NCI-H82 treated with DMSO at 0.1 percent for 48 hours (cell line): ENCODE data around the gene AUTS2.

Experiments used
- DNase-seq: peaks from one replicate; lab custom pipeline; 2025; ENCODE audit not compliant: unreplicated experiment; lab: John Stamatoyannopoulos, UW

AUTS2 gene

DNA sequence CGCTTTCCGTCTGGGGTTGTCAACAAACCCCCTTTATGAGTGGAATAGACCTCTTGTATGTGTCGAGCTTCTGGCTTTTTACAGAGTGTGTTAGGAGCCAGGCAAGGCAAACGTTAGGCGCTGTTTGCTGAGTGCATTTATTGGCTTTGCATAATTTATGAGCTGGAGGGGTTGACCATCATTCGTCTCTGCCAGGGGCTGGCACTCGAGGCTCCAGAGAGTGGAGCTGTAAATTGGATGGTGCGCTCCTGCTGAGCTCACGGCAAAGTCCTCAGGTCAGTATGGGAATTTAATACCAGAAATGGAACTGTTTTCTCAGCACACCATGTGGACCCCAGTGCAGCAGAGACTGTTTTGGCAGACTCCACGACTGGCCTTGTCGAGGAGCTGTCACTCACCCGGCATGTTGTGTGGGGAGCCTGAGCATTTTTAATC is 834.3 kb downstream of the AUTS2 start:
- DNase-seq, result no peak

DNA sequence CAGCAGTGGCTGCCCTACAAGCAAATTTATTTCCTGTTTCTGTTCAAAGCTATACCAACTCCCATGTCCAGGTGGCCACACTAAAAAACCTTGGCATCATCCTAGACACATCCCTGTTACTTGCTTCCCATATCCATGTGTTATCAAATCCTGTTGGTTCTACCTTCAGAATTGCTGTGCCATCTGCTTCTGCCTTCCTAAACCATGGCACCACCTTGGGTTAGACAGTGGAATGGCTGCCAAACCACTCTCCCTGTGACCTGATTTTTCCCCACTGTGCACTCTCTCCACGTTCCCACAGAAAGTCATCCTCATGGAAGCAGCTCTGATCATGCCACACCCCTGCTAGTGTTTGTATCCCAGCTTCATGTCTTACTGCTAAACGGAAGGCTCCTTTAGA is 836.1 kb downstream of the AUTS2 start:
- no peak for DNase-seq

GRCh38 chr7:70434821-70435220 is 836.5 kb downstream of the AUTS2 start:
- no peak for DNase-seq

GRCh38 chr7:70435634-70436033 is 837.4 kb downstream of the AUTS2 start:
- DNase-seq, result no peak

DNA sequence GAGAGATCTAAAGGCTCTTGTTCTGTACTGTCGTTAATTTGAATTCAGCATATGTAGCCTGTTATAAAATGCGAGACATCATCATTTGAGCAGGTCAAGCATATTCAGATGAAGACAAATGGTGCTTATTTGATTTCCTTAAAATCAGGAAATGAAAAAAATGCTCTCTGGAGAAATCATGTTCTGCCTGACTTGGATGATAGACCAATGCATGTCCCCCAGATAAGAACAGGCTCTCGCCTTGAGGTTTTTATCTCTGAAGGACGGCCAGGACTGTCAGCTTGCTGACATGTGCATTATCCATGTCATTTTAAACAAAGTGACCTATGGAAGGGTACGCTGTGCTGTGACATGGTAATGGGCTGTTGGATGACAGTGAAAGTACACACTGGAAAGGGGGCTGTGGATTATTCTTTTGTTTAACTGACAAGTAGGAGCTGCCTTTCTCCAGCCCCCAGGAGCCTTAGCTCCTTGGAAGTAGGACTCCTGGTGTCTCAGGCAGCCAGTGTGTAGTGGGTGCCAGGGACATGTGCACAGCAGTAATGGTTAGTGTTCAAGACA is 838.6 kb downstream of the AUTS2 start:
- no peak for DNase-seq

GRCh38 chr7:70439651-70440050 is 841.4 kb downstream of the AUTS2 start:
- DNase-seq, result no peak

DNA sequence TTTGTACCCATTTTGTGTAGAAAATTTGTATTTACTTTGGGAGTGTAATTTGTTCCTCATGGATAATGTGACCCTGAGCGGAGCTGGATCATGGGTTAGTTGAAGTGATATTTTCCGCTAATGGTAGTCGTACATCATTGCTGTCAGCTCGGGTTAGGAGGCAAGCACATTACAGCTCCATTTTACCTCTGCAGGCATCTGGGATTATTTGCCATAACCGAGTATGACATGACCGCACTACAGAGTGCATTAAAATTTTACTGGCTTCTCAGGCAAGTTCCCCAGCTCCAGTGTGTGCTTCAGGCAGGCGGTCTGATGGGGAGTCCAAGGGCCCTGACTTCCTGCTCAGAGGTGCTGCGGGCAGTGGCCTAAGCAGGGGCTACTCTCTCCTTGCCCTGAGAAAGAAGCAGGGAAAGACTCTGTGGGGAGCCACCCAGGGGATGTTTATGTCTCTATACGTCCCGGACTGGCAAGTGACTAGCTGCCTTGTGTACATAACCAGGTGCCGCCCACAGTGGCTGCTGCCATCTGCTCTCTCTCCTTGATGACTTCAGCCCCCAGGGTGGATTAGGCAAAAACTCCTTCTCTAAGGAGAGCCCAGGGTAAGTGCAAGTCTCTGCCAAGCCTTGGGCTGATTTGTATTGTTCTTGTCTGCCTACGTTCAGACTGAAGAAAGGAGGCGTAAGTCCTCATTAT is 848.3 kb downstream of the AUTS2 start:
- DNase-seq, result peak; percentile 83

DNA sequence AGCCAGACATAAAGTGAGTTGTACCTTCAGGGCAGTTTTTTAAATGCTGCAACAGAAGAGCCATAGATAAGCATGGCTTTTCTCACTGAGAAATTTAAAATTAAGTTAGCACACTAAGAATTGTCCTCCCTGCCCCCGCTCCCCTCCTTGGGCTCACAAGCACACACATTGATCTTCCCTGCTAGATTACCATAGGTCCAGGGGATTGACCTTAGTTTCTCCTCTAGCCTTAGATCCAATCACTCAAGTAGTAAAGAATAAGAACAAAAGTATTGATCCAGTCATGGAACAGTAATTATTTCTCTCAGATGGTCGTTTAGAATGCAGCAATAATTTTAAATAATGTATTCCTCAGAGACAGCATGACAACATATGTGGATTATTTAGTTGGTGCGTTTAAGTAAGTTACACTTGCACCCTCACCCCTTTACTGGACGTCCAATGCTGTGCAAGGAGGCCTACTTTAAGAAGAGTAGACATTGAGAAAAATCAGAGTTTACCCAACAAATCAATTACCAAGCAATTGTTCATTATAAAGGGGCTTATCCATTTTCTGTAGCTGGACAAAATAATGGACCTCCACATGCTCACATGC is 850.1 kb downstream of the AUTS2 start:
- DNase-seq, result no peak

- no peak for DNase-seq
These were observed 852.5 kb downstream of the AUTS2 start for GRCh38 chr7:70450731-70451130.

DNA sequence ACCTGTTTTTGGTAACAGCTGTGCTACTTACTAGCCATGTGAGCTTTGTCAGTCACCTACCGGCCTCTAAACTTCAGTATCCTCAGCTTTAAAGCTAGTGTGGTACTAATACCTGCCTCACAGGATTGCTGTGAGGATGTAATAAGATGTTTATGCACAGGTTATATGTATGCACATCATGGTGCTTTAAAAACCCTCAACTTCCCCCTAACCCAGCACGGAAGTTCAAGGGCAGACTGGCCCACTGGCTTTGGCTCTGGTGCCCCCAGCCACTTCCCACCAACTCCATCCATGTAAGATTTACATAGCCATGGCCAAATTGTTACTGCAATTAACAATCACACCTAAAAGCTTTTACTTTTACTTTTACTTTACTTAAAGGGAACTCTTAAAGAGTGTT is 857.6 kb downstream of the AUTS2 start:
- no peak for DNase-seq

DNA sequence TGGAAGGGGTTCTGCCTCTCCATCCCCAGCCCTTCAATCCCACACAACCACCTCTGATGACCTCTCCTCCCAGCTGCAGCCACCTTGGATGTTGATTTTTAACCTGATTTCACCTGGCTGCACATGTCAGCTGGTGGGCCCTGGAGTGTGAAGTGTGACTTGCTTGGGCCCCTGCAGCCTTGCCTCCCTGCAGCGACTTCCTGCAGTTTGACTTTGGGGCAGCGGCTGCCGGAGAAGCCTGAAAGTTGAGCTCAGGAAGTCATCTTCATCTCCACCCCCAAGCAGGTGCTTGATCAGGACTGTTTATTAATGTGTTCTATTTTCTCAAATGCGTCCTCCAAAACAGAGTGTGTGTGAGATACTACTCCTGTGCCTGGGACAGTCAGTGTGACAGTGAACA is 858.4 kb downstream of the AUTS2 start:
- DNase-seq, result no peak

DNA sequence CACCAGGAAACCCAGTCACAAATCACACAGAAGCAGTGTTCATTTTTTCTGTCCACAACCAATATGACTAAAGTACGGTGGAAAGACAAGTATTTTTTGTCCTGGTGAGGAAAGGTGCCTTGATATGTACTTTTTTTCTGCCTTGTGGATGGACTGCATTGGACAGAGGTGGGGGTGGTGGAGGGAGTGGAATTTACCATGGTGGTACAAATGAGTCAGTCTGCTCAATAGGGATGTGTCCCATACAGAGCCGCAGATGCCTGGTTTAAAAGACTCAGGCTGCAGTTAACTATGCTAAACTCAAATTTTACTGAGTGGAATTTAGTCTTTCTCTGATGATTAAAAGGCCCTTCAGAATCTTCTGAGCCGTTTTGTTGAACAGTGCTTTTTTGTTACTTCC is 859.2 kb downstream of the AUTS2 start:
- no peak for DNase-seq

- no peak for DNase-seq
These were observed 859.8 kb downstream of the AUTS2 start for GRCh38 chr7:70457883-70458680.

DNA sequence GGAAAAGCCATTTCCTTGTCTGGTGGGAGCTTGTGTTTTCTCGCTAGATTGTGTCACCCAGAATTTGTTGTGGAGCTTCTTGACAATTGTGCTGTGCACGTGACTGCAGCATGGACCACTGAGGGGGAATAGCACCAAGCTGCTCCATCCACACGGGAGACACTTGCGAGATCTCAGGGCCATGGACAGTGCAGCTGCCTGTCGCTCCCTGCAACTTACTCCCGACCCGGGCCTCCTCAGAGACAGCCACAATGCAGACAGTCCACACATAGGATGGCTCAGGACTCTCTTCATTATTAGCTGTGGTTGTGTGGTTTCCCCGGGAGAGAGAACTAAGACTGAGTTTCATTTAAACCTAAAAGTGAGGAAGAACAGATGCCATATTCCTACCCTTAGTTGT is 860.5 kb downstream of the AUTS2 start:
- no peak for DNase-seq

DNA sequence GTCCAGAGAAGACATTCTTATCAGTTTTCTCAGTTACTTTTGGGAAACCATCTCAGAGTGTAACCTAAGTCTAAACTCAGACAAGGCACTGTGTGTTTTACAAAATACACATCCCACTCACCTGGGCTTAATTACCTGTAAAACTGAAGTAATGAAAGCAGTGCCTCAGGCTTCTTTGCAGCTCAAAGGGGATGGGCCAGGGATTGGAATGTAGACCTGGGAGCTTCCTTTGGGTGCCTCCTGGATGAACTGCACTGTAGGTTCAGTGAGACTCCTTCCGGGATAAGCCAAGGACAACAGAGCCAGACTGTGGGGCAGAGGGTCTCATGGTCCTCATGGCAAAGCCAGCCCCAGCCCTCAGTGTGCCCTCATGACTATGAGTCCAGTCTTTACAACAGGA is 861.3 kb downstream of the AUTS2 start:
- no peak for DNase-seq

DNA sequence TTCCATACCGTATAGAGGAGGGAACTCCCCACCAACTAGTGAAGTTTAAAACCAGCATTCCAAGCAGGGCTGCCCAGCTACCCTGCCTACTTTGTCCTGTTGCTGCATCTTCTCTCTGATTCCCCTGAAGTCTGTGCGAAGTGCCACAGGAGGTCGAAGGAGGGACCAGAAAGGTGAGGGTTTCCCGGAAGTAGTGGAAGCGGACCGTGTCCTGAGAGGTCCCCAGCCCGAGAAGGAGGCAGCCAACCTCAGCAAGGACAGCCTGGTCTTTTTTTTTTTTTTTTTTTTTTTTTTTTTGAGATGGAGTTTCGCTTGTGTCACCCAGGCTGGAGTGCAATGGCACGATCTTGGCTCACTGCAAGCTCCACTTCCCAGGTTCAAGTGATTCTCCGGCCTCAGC is 861.8 kb downstream of the AUTS2 start:
- no peak for DNase-seq

DNA sequence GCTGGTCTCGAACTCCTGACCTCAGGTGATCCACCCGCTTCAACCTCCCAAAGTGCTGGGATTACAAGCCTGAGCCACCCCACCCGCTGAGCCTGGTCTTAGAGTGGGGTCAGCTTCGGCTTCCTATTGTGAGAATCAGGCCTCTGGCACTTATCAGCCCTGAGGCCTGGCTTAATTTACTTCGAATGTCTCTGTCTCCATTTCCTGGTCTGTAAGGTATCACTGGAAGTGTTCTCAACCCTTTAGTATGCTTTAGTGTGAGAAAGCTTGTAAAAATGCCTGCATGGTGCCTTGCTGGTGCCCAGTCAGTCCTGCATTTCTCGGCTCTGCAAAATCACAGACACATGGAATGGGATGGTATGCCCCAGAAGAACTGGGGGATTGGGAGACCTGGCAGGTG is 862.3 kb downstream of the AUTS2 start:
- DNase-seq, result no peak

GRCh38 chr7:70463352-70463938 is 865.2 kb downstream of the AUTS2 start:
- DNase-seq, result no peak

GRCh38 chr7:70466725-70467364 is 868.6 kb downstream of the AUTS2 start:
- DNase-seq, result no peak

GRCh38 chr7:70470746-70471145 is 872.5 kb downstream of the AUTS2 start:
- no peak for DNase-seq

GRCh38 chr7:70472601-70473237 is 874.4 kb downstream of the AUTS2 start:
- no peak for DNase-seq
